Measurements from ENCODE around the gene PTPN11. TPM values are rescaled to one million over a fixed set of nuclear protein-coding genes. Genes with fewer than 3 reads are reported as not detected.

The PTPN11 gene
- total and polyA plus RNA-seq, 2 of the 13 experiments (the other 11 are each of a cell fraction or from before 2014, with no cell fraction given) = 30.0 to 63.5 TPM

DNA sequence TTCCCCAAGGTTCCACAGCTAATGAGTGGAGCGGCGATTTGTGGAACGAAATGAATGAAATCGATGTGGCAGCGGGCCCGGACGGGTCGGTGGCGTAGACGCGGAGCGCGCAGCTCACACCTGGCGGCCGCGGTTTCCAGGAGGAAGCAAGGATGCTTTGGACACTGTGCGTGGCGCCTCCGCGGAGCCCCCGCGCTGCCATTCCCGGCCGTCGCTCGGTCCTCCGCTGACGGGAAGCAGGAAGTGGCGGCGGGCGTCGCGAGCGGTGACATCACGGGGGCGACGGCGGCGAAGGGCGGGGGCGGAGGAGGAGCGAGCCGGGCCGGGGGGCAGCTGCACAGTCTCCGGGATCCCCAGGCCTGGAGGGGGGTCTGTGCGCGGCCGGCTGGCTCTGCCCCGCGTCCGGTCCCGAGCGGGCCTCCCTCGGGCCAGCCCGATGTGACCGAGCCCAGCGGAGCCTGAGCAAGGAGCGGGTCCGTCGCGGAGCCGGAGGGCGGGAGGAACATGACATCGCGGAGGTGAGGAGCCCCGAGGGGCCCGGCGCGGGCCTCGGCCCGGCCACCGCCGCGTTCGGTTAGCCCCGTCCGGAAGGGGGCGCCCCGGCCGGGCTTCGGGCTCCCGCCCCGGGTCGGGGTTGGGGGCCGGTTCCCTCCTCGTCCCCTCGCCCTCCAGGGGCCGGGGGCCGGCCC lies at the start of gene PTPN11 (continued):
- TF ChIP-seq, protein P1, sequence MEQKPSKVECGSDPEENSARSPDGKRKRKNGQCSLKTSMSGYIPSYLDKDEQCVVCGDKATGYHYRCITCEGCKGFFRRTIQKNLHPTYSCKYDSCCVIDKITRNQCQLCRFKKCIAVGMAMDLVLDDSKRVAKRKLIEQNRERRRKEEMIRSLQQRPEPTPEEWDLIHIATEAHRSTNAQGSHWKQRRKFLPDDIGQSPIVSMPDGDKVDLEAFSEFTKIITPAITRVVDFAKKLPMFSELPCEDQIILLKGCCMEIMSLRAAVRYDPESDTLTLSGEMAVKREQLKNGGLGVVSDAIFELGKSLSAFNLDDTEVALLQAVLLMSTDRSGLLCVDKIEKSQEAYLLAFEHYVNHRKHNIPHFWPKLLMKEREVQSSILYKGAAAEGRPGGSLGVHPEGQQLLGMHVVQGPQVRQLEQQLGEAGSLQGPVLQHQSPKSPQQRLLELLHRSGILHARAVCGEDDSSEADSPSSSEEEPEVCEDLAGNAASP (CRISPR knock-in tag; IDR thresholded peaks at IDR 0.05; ENCODE audit: borderline replicate concordance) = 0 out of 2 replicates have a peak, but pooled peaks have one; percentile 47
- TF ChIP-seq, protein P2, sequence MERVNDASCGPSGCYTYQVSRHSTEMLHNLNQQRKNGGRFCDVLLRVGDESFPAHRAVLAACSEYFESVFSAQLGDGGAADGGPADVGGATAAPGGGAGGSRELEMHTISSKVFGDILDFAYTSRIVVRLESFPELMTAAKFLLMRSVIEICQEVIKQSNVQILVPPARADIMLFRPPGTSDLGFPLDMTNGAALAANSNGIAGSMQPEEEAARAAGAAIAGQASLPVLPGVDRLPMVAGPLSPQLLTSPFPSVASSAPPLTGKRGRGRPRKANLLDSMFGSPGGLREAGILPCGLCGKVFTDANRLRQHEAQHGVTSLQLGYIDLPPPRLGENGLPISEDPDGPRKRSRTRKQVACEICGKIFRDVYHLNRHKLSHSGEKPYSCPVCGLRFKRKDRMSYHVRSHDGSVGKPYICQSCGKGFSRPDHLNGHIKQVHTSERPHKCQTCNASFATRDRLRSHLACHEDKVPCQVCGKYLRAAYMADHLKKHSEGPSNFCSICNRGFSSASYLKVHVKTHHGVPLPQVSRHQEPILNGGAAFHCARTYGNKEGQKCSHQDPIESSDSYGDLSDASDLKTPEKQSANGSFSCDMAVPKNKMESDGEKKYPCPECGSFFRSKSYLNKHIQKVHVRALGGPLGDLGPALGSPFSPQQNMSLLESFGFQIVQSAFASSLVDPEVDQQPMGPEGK (CRISPR knock-in tag; IDR thresholded peaks at IDR 0.05) = peak; percentile 79
- peak; percentile 81 for TF ChIP-seq SIN3B (IDR thresholded peaks at IDR 0.05; ENCODE audit: low read length)
- TF ChIP-seq ZNF468 (CRISPR knock-in tag; IDR thresholded peaks at IDR 0.05) = 0 out of 2 replicates have a peak, but pooled peaks have one; percentile 40
- TF ChIP-seq, protein P3, sequence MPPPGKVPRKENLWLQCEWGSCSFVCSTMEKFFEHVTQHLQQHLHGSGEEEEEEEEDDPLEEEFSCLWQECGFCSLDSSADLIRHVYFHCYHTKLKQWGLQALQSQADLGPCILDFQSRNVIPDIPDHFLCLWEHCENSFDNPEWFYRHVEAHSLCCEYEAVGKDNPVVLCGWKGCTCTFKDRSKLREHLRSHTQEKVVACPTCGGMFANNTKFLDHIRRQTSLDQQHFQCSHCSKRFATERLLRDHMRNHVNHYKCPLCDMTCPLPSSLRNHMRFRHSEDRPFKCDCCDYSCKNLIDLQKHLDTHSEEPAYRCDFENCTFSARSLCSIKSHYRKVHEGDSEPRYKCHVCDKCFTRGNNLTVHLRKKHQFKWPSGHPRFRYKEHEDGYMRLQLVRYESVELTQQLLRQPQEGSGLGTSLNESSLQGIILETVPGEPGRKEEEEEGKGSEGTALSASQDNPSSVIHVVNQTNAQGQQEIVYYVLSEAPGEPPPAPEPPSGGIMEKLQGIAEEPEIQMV (CRISPR knock-in tag; IDR thresholded peaks at IDR 0.05; ENCODE audit: low read depth) = peak; percentile 63; the same call in 1 of the 2 replicates
- TF ChIP-seq ZNF558 (CRISPR knock-in tag; IDR thresholded peaks at IDR 0.05; ENCODE audit: borderline replicate concordance) = no peak; the same call in 1 of the 2 replicates
- TF ChIP-seq ETV5 (CRISPR knock-in tag; IDR thresholded peaks at IDR 0.05; ENCODE audit: borderline replicate concordance) = peak; percentile 79; the same call in 1 of the 2 replicates
- peak; percentile 74 for TF ChIP-seq MYC (CRISPR knock-in tag; IDR thresholded peaks at IDR 0.05; ENCODE audit: borderline replicate concordance)
- TF ChIP-seq ZFP36L2 (CRISPR knock-in tag; IDR thresholded peaks at IDR 0.05) = no peak
- TF ChIP-seq ZZZ3 (CRISPR knock-in tag; IDR thresholded peaks at IDR 0.05; ENCODE audit: borderline replicate concordance) = no peak; the same call in 1 of the 2 replicates
- peak; percentile 54; the same call in 1 of the 2 replicates for TF ChIP-seq FOXA3 (CRISPR knock-in tag; IDR thresholded peaks at IDR 0.05)
- TF ChIP-seq, protein P4, sequence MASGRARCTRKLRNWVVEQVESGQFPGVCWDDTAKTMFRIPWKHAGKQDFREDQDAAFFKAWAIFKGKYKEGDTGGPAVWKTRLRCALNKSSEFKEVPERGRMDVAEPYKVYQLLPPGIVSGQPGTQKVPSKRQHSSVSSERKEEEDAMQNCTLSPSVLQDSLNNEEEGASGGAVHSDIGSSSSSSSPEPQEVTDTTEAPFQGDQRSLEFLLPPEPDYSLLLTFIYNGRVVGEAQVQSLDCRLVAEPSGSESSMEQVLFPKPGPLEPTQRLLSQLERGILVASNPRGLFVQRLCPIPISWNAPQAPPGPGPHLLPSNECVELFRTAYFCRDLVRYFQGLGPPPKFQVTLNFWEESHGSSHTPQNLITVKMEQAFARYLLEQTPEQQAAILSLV (CRISPR knock-in tag; IDR thresholded peaks at IDR 0.05; ENCODE audit: borderline replicate concordance) = peak; percentile 91
- TF ChIP-seq, protein P5, sequence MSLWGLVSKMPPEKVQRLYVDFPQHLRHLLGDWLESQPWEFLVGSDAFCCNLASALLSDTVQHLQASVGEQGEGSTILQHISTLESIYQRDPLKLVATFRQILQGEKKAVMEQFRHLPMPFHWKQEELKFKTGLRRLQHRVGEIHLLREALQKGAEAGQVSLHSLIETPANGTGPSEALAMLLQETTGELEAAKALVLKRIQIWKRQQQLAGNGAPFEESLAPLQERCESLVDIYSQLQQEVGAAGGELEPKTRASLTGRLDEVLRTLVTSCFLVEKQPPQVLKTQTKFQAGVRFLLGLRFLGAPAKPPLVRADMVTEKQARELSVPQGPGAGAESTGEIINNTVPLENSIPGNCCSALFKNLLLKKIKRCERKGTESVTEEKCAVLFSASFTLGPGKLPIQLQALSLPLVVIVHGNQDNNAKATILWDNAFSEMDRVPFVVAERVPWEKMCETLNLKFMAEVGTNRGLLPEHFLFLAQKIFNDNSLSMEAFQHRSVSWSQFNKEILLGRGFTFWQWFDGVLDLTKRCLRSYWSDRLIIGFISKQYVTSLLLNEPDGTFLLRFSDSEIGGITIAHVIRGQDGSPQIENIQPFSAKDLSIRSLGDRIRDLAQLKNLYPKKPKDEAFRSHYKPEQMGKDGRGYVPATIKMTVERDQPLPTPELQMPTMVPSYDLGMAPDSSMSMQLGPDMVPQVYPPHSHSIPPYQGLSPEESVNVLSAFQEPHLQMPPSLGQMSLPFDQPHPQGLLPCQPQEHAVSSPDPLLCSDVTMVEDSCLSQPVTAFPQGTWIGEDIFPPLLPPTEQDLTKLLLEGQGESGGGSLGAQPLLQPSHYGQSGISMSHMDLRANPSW (CRISPR knock-in tag; IDR thresholded peaks at IDR 0.05; ENCODE audit: borderline replicate concordance) = no peak; the same call in 1 of the 2 replicates
- TF ChIP-seq TBX3 (IDR thresholded peaks at IDR 0.05; ENCODE audit: borderline replicate concordance) = peak; percentile 41; the same call in 1 of the 2 replicates
- no peak; the same call in 1 of the 2 replicates for TF ChIP-seq RARG (CRISPR knock-in tag; IDR thresholded peaks at IDR 0.05; ENCODE audit: low read depth)
- TF ChIP-seq HOXA3 (CRISPR knock-in tag; IDR thresholded peaks at IDR 0.05) = peak; percentile 96
- TF ChIP-seq FIP1L1 (IDR thresholded peaks at IDR 0.05; ENCODE audit: borderline replicate concordance, insufficient read depth, low read depth, low read length) = no peak
